ENCODE data around the gene PCGF5.
"Not testable (repeated sequence)": the region's sequence is repeated elsewhere in the genome, so short reads cannot be mapped to it uniquely, and the experiment has no call there.

Gene PCGF5

DNA sequence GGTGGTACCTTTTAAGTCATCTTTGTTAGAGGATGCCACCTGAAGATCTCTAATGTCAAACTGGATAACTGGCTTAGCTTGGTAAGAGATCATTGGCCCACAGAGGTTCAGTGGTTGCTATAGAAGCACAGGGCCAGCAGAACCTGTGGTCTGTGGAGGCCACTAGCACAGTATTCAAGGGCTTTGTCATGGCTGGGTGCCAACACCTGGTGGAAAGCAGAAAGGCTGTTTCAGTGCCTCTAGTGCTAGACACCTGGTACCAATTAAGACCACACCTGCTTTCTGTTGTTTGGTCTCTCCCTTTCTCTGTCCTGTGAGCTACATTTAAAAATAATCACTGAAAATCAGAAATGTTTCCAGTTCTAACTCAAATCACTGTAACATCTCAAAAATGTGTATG lies 10.0 kb upstream of the PCGF5 start:
- DNase-seq = peak; percentile 15

DNA sequence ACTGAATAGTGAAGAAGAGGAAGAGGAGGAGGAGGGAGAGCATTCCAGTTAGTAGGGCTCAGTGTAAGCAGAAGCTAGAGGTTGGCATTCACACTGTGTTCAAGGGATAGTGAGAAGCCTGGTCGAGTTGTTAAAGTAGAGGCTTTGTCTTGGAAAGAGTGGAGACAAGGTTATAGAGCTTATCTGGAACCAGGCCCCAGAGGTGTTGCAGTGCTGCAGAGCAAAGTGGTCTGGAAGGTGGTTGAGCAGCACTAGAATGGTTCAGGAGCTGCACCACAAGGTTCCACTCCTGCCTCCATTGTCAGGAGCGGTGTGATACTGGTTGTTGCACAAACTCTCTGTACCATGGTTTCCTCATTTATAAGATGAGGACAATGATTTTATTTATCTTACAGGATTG lies 8.8 kb upstream of the PCGF5 start:
- no peak for DNase-seq

DNA sequence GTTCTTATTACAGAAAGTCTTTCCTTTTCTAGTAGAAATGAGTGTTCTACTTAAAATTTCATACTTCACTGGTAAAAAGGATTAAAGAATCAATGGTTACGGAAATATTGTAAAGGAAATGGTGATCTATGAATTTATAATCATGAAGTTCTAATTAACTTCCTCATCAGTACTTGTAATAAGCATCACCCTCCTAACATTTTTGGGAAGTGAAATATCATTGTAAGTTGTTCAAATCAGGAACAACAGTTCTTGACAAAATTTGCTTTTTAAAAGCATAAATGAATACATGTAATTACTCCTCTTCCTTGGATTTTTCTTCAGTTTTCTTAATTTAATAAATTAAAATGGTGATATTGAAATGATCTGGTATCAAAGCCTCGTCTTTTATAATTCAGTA lies 5.6 kb upstream of the PCGF5 start:
- no peak for DNase-seq

DNA sequence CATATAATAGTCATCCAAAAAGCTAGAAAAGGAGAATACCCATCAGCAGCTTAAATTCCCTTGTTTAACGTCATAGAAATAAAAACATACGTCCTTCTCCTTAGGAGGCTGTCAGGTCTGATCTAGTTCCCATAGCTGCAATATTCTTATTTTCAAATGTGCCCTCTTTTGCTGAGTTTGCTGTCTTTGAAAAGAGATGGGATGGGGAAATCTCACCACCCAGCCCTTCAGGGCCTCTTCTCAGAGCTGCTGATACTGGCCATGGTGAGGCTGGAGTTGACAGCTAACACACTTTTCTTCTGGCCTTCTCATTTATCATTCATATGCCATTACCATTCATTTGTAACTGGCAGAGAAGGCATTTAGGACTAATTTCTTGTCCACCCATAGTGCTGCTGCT lies 5.1 kb upstream of the PCGF5 start:
- DNase-seq = no peak

DNA sequence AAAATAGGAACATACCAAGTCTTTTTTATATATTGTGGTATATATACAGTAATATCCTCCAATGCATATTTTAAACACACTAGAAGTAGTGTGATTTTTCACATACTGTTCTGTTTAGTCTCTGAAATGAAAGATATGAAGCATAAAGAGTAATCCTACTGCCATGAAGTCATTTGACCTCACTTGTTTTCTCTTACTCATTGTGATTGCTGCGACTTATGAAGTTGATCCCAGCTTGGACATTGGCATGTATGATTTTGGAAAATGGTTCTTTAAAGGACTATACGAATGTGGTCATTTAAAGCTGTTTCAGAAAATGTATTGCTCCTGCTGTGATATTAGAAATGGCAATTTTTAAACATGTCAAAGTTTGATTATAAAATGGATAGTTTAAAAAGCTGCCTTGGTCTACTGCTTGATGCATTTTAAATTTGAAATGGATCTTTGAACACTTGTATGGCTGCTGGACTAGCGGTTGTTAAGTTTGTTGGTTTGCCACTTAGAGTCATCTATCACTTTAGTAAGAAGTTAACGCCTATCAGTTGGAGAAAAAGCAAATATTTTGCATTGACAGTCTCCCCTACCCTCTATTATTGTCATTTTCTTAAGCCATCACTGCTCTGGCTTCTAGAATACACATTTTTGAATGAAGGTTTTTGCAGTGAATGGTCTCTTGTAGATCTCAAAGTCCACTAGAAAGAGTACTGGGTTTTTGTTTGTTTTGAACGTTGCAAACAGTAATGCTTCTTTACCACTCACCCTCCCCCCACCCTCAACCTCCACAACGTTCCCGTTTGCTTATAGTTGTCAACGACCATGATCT lies 881 bp upstream of the PCGF5 start:
- DNase-seq = no peak

DNA sequence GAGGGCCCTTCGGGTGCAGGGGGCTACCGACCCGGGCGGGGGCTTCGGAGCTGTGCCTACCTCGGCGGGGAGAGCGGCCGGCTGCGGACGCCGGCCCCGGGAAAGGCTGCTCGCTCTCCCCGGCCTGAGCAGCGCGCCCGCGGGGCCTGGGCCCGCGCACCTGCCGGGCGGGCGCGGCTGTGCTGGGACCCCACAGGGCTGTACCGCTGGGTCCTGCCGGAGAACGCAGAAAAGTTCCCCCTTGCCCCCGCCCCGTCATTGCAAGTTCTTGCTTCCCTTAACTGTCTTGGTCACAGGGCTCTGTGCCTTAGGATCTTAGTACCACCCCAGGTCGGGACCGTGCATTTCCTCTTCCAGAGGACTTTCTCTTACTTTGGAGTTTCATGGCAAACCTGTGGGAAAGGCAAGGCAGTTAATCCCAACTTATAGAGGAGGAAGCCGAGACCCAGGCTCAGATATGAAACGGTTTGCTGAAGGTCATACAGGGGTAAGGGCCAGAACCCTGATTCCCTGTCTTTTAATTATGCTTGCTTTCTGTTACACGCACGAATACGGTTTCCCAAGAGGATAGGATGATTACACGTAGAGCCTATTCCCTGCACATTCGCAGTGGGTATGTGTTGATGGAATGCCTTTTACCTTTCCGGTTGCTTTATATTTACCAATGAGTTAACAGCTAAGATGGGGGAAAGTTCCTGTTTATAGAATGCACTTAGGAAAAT lies 652 bp downstream of the PCGF5 start:
- DNase-seq = peak; percentile 16

DNA sequence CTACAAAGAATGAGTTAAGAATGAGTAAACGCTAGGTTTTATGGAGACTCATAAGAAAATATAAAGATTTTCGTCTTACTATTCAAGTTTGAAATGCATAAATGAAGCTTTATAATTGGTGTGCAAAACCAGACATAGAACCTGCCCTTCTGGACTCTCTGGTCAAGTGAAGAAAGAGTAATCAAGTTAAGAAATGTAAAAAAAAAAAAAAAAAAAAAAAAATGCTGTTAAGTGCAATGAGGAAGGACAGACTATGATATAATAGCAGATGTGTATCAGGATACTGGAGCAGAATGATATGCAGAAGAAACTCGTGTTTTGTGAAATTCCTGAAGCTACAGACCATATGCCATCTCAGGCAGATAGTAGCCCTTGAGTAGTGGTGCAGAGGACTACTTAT lies 5.6 kb downstream of the PCGF5 start:
- no peak for DNase-seq

DNA sequence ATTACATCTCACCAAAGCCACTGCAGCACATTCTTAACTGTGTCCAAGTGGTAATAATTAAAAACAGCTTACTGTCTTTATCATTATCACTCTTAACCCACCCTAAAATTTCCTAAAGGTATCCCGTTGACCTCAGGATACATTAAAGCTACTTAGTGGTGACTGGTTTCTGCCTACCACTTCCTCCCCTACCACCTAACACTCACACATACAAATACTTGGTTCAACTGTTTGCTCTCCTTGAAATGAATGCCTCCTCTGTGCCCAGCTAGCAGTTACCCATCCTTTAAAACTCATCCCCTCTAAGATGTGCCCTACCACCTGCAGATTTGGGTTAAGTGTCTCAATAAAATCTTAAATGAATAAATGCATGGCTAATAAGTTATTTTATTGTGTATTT lies 7.1 kb downstream of the PCGF5 start:
- DNase-seq = no peak

DNA sequence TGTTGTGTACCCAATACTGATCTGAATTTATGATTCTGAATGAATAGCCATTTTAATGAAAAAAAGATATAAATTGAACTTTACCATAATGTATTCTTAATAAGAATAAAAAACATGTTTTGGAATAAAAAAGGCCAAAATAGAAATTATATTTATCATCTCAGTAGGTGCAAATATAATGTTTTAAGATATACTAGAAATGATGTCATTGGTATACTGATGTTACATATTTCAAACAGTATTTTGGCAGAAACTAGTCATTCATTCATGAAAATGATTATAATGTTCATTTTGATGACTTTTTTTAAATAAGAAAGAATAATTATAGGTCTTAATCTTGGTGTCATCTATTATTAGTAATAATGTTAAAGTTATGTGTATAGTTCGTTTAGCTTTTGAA lies 9.2 kb downstream of the PCGF5 start:
- no peak for DNase-seq

DNA sequence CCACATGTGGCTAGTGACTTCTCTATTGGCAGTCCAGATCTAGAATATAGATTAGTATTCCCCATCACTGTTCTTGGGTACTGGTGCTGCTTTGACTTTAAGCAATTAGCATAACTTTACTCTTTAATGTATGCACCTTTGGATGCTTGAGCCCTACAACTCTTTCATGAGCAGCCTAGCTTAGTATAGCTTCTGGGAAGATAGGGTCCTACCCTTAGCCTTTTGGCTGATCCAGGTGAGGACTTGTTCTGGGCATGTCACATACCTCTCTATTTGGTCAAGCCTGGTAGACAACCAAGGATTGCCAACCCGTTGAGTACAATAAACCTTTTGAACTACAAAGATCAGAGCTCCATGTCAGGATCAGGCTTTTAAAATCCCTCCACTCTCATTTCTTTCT lies 17.7 kb downstream of the PCGF5 start:
- no peak for DNase-seq

DNA sequence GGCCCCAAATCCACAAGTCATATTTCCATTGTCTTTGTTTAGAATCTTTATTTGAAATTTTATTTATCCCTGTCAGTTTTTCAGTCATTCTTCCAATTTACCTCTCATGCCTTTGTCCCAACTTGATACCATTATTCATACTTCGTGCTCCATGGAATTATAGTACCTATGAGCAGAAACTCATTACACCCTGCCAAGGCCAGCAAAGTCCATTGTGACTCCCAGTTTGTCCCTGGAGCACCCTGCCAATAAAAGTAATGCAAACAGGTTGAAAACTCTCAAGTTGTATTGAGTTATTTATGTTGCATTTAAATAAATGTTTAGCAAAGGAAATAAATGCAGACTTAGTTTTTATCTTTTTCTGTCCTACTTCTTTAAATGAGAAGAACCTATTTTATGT lies 19.3 kb downstream of the PCGF5 start:
- no peak for DNase-seq

DNA sequence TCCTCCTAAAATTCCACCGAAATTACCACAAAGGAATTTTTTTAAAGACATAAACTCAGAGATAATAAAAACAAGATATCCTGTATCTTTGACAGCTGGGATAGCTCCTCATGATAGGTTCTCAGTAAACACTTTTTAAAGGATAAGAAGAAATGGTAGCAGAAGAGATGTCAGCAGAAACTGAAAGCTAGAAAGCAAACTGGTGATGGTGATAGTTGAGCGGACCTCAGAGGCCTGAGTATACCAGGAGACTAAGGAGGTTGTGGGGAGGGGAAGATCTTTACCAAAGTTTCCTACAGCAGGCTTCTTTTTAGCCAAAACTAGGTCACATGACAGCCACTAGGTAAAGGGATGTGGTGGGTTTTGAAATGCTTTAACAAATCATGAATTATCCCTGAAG lies 22.5 kb downstream of the PCGF5 start:
- DNase-seq = no peak

DNA sequence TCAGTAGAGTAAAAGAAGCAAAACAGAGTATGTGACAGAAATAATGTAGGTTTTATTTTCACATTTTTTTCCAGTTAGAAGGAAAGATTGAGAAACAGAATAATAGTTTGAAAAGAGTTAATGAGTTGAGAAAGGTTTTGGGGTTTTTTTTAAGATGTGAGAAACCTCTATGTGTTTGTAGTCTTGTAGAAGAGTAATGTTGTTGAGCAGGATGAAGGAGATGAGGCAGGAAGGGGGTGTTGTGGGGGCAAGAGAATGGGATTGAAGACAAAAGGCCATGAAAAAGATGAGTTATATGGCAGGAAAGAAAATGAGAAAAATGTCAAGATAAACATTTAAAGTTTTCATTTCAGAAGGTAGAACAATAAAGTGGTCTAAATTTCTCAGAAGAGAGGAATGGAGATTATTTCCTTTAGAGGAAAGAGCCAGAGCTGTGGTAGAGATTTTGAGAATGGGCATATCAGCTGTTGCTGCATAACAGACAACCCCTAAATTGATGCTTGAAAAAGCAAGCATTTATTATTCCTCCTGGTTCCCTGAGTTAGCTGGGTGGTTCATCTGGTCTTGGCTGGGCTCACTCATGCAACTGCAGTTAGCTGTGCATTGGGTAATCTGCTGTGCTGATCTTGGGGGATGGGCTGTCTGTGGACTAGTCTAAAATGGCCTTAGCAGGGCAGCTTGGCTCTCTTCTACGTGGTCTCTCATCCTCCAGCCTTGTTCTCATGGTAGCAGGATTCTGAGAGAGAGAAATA lies 27.1 kb downstream of the PCGF5 start:
- no peak for DNase-seq

DNA sequence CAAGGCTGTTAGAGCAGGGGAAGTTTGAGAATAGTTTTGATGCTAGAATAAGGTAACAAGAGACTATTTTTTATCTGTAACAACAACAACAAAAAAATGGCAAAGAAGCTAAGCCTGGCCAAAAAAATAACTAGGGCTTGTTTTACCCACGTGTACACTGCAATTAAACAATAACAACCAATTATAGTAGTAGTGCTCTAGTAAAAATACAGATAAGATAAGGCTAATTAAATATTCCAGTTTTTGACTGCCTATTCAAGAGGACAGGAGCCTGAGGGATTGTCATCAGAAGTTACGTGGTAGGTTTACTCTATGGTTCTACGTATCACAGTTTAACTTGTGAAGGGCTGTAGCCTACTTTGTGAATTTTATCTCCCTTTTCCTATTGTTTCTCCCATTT lies 29.2 kb downstream of the PCGF5 start:
- DNase-seq = no peak

DNA sequence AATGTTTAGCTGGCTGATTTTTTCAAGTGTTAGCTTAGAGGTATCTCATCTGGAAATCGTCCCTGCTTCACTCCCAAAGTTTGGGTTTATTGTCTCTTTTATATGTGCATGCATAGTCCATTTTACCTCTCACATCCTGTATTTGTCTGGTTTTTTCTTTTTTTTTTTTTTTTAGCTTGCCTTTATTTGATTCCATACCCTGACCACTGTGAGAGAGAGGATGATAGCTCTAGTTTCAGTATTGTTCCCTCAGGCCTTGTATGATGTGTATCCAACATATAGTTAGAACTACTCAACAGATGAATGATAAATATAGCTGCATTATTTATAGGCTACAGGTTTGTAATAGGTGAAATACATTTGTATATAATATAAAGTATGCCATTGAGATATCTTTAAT lies 29.9 kb downstream of the PCGF5 start:
- DNase-seq = no peak

DNA sequence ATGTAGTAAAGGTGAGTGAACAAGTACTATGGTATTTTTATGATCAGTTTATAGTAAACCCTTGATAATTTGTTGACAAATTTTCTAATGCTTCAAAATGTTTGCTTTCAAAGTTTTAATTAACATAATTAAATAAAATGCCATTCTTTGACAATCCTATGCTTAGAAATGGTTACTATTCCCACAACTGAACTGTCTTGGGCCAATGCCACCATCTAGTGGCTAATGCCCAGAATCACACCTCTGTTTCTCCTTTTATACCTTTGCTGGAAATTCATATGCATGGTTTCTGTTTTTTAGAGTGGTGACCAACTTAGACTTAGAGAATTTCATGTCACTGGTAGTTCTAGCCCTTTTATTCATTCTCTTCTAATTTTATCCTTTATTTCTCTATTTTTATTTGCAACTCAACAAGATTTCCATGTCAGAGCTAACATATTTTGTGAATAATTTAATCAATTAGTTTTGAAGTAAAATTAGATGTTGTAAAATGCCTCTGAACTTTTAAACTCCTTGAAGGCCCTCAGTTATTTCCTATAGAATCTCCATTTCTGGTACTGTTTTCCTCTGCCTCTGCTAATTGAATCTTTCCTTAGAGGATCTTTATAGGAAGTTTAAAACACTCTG lies 31.1 kb downstream of the PCGF5 start:
- DNase-seq = peak; percentile 48

DNA sequence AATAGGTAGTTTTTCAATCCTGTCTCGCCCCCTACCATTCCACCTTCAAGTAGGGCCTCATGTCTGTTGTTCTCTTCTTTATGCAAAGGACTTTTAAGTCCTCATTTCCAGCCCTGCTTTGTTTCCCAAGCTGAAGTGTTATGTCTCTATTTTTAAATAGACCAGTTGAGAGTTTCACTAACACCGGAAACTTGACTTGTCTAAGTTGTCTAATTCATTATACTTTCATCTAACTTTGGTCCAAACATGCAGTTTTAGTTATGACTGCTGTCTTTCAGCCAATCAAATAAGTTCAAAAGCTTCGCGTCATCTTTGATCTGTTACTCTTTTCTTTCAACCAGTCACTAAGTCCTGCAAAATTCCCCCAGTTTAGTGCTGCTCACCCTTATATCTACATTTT lies 32.8 kb downstream of the PCGF5 start:
- no peak for DNase-seq

DNA sequence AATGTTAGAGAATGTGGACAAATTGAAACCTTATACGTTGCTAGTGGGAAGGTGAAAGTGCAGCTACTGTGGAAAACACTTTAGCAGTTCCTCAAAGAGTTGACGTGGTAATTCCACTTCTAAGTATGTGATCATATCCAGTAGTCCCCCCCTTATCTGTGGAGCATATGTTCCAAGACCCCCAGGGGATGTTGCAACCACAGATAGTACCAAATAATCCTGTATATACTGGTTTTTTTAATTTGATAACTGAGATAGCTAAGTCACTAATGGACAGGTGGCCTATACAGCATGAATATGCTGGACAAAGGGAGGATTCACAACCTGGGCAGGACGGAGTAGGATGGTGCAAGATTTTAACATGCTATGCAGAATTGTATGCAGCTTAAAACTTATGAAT lies 36.8 kb downstream of the PCGF5 start:
- no peak for DNase-seq

DNA sequence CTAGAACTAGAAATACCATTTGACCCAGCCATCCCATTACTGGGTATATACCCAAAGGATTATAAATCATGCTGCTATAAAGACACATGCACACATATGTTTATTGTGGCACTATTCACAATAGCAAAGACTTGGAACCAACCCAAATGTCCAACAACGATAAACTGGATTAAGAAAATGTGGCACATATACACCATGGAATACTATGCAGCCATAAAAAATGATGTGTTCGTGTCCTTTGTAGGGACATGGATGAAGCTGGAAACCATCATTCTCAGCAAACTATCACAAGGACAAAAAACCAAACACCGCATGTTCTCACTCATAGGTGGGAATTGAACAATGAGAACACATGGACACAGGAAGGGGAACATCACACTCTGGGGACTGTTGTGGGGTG lies 40.0 kb downstream of the PCGF5 start:
- DNase-seq = not testable (repeated sequence)

DNA sequence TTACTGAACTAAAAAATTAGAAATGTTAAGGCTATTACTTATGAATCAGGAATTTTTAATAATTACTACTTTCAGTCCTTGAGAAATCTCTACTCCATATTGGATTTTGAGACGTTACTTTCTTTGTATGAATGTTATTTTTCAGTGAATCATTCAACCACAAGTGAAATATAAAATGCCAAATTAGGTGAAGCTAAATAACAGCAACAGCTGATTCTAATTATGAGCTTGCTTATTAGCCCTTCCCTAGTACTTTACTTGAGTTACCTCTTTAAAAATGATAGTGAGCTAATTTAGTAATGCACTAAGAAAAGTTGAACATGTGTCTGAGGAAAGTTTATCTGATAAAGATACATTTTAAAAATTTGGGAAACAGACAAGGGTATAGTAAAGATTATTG lies 51.4 kb downstream of the PCGF5 start:
- DNase-seq = no peak

DNA sequence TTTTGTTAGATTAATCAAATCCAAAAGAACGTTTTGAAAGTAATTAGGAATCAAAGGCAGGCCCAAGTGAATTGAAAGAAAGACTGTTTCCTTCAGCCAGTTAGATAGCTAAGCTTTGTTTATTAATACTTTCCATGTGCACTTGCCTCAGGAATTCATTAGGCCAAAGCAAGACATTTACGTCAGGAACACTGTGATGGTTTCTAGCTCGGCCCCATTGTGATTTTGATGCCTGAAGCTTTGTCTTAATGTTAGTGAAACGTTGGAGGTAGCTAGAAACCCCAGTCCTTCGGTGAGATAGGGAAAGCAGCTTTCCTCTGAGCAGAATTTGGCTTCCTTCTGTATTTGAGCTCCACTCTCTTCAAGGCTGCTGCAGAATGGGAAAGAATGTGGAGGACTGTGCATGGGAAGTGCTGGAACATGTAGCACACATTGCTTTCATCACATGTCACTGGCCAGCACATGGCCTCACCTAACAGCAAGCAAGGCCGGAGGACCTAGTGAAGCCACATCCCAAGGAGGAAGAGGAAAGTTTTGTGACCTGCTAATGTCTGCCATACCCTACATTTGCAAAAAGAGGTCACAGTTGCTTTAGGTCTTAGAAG lies 64.1 kb downstream of the PCGF5 start:
- DNase-seq = no peak

DNA sequence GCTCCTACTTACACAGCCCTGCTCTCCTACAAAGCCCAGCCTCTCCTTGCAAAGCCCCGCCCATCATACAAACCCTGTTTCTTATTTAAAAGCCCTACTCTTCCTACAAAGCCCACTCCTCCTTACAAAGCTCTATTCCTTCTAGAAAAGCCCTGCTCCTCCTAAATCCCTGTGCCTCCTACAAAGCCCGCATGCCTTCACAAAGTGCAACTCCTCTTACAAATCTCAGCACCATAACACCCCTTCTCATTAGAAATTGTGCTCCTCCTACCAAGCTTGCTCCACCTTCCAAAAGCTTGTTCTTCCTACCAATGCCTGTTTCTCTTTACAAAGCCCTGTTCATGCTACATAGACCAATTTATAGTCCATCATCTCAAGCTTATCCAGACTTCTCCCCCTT lies 66.1 kb downstream of the PCGF5 start:
- DNase-seq = no peak

DNA sequence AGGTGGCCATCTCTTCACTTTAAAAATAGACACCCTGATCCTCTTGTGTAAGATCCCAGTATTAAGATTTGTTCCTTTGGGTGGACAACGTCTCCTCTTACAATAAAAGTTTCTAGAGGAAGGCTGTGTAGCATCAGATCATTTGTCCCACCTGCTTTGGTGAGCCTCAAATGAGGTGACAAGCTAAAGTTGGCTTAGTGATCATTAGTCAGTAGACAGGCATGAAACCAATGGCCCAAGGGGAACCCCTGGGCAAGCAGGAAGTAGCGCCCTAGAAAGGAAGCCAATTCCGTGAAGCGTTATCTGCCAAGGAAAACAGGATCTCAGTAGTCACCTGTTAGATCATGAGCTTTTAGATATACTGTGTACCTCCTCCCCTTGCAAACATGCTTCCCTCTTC lies 66.8 kb downstream of the PCGF5 start:
- no peak for DNase-seq

Measured in activated gamma-delta T cell treated with Interleukin-2 at 50 U/mL for 16 hours (primary cell).